Neural cell (in vitro differentiated cells): Measurements from ENCODE around the gene CPNE6.

ENCODE experiments used
- CTCF ChIP-seq: fragments of 450-650 bp; IDR thresholded peaks from 2 replicates; pipeline ENCODE4 v1.5.1; 2014; ENCODE audit warnings: antibody characterized with exemption, mild to moderate bottlenecking, moderate library complexity; ENCODE audit not compliant: poor library complexity, severe bottlenecking
- EP300 ChIP-seq: fragments of 450-650 bp; conservative IDR thresholded peaks from 2 replicates; pipeline ENCODE4 v1.6.1; 2014; ENCODE audit warnings: antibody characterized with exemption, mild to moderate bottlenecking, moderate library complexity; ENCODE audit not compliant: poor library complexity, severe bottlenecking
- POLR2AphosphoS5 ChIP-seq: IDR thresholded peaks from 2 replicates; pipeline ENCODE4 v1.6.1; 2012
- RAD21 ChIP-seq: fragments of 450-650 bp; conservative IDR thresholded peaks from 2 replicates; pipeline ENCODE4 v1.6.1; 2014; ENCODE audit warnings: antibody characterized with exemption, mild to moderate bottlenecking, moderate library complexity
- TAF1 ChIP-seq: IDR thresholded peaks from 2 replicates; pipeline ENCODE4 v1.6.1; 2012; ENCODE audit warnings: low read depth

- TF ChIP-seq EP300 (no peak), POLR2AphosphoS5 (no peak), CTCF (no peak), RAD21 (no peak), TAF1 (no peak)
Measured at GRCh38 chr14:24075485-24076301, 4.3 kb downstream of the CPNE6 start.
